CD14-positive monocyte (primary cell): Measurements from ENCODE around the gene DDHD1. TPM values are rescaled to one million over a fixed set of nuclear protein-coding genes. Genes with fewer than 3 reads are reported as not detected.

Experiments used
- DNase-seq, 3 donors: peaks; one replicate each; pipeline ENCODE4 v3.0.0-alpha.2; 2011 to 2022
- H2AFZ ChIP-seq: 2 replicates; pipeline ENCODE4 v1.6.0; 2012; ENCODE audit warnings: mild to moderate bottlenecking, low read depth, low read length, inconsistent platforms; ENCODE audit not compliant: insufficient read depth, poor library complexity, severe bottlenecking
- H3K27ac ChIP-seq, 2 donors: 1 replicate in 1 of 2; 2 replicates in 1 of 2; pipeline ENCODE4 v1.5.1; 2012 to 2013; ENCODE audit warnings: low read length in 2 of 2, control low read depth in 1 of 2, inconsistent platforms in 1 of 2, low read depth in 1 of 2, mild to moderate bottlenecking in 1 of 2
- H3K27me3 ChIP-seq, 2 donors: one replicate each; pipeline versions ENCODE4 v1.6.0 to v1.6.1; 2011 to 2013; ENCODE audit warnings: low read length in 2 of 2; ENCODE audit not compliant: control insufficient read depth in 2 of 2, insufficient read depth in 2 of 2
- H3K36me3 ChIP-seq, 2 donors: replicated peaks in 1 of 2; 1 replicate in 1 of 2; 2 replicates in 1 of 2; pipeline versions ENCODE4 v1.5.1 to v1.6.1; 2012 to 2013; ENCODE audit warnings: low read length in 2 of 2, control low read depth in 1 of 2, inconsistent platforms in 1 of 2, mild to moderate bottlenecking in 1 of 2; ENCODE audit not compliant: insufficient read depth in 2 of 2, control insufficient read depth in 1 of 2
- H3K4me1 ChIP-seq, 2 donors: 1 replicate in 1 of 2; 2 replicates in 1 of 2; pipeline versions ENCODE4 v1.5.1 to v1.6.1; 2012 to 2013; ENCODE audit warnings: low read length in 2 of 2, control low read depth in 1 of 2, inconsistent platforms in 1 of 2, mild to moderate bottlenecking in 1 of 2, moderate library complexity in 1 of 2; ENCODE audit not compliant: insufficient read depth in 2 of 2, control insufficient read depth in 1 of 2
- H3K4me2 ChIP-seq: replicated peaks from 2 replicates; pipeline ENCODE3; 2012; ENCODE audit warnings: low read length, moderate library complexity, mild to moderate bottlenecking; ENCODE audit not compliant: poor library complexity, severe bottlenecking; ENCODE audit errors: extremely low read depth
- H3K4me3 ChIP-seq, 3 experiments: fragments of 200-600 bp in 1 of 3; sonication (generic) in 1 of 3; replicated peaks in 1 of 3; 1 replicate in 2 of 3; 2 replicates in 1 of 3; pipeline ENCODE4 v1.5.1; 2011 to 2013; ENCODE audit warnings: low read length in 3 of 3, mild to moderate bottlenecking in 3 of 3, control low read depth in 2 of 3, low read depth in 2 of 3, inconsistent platforms in 1 of 3, moderate library complexity in 1 of 3
- H3K79me2 ChIP-seq: 2 replicates; pipeline ENCODE4 v1.6.0; 2012; ENCODE audit warnings: mild to moderate bottlenecking, control low read depth, inconsistent platforms, low read length, moderate library complexity; ENCODE audit not compliant: insufficient read depth
- H3K9ac ChIP-seq: 2 replicates; pipeline ENCODE4 v1.6.0; 2017; ENCODE audit warnings: low read length, mild to moderate bottlenecking; ENCODE audit not compliant: insufficient read depth, poor library complexity, severe bottlenecking
- H3K9me3 ChIP-seq, 2 donors: replicated peaks in 1 of 2; 1 replicate in 1 of 2; 2 replicates in 1 of 2; pipeline versions ENCODE4 v1.5.1 to v1.6.1; 2012 to 2013; ENCODE audit warnings: low read length in 2 of 2, control low read depth in 1 of 2; ENCODE audit not compliant: control insufficient read depth in 1 of 2, insufficient read depth in 1 of 2
- H4K20me1 ChIP-seq: 2 replicates; pipeline ENCODE4 v1.6.0; 2012; ENCODE audit warnings: mild to moderate bottlenecking, low read length, control low read depth, moderate library complexity; ENCODE audit not compliant: insufficient read depth
- H3K27ac Mint-ChIP-seq, 7 donors: one replicate each; pipeline ENCODE4 v1.8.0; 2020; ENCODE audit warnings: mild to moderate bottlenecking in 7 of 7, mixed read lengths in 7 of 7, moderate library complexity in 6 of 7, inconsistent platforms in 2 of 7
- H3K27me3 Mint-ChIP-seq, 3 donors: one replicate each; pipeline ENCODE4 v1.8.0; 2021 to 2022; ENCODE audit warnings: low read depth in 3 of 3, mild to moderate bottlenecking in 3 of 3, mixed read lengths in 3 of 3, moderate library complexity in 3 of 3, inconsistent platforms in 1 of 3
- H3K36me3 Mint-ChIP-seq, 2 donors: one replicate each; pipeline ENCODE4 v1.8.0; 2020; ENCODE audit warnings: mixed read lengths in 2 of 2, inconsistent platforms in 1 of 2, mild to moderate bottlenecking in 1 of 2
- H3K4me1 Mint-ChIP-seq: one replicate; pipeline ENCODE4 v1.8.0; 2020; ENCODE audit warnings: mild to moderate bottlenecking, mixed read lengths
- H3K4me3 Mint-ChIP-seq, 2 donors: one replicate each; pipeline ENCODE4 v1.8.0; 2020; ENCODE audit warnings: mild to moderate bottlenecking in 2 of 2, mixed read lengths in 2 of 2, moderate library complexity in 1 of 2
- H3K9me3 Mint-ChIP-seq, 7 donors: one replicate each; pipeline ENCODE4 v1.8.0; 2020 to 2022; ENCODE audit warnings: mixed read lengths in 7 of 7, mild to moderate bottlenecking in 6 of 7, moderate library complexity in 6 of 7, inconsistent platforms in 2 of 7
- WGBS: methylation state at CpG from one replicate; pipeline ENCODE4 v1.1.5; 2013; ENCODE audit warnings: missing lambda C conversion rate; ENCODE audit not compliant: insufficient coverage; 5-methylcytosine and 5-hydroxymethylcytosine counted together
- intact Hi-C, 2 donors: fragments of 100-400 bp; cut with micrococcal nuclease; formaldehyde crosslinking; loops; one replicate each; pipeline versions ENCODE4 v1.15.0 to v1.15.1; 2023
- polyA plus RNA-seq, 3 donors: library from polyadenylated mRNA; depleted of rRNA in 1 of 3; unstranded in 2 of 3; stranded (reverse) in 1 of 3; fragments of 300-500 nt in 2 of 3; fragments of >200 nt in 1 of 3; fragmentation: Illumina TruSeq in 2 of 3; gene quantifications; 1 replicate in 2 of 3; 2 replicates in 1 of 3; pipeline ENCODE4 v1.2.3, GENCODE V29; 2012 to 2021
- TF ChIP-seq, protein P1 (sequence below): fragments of 200-600 bp; IDR thresholded peaks from one replicate; pipeline ENCODE4 v1.8.0; 2022; ENCODE audit warnings: antibody characterized with exemption, mild to moderate bottlenecking

The DDHD1 gene
- polyA plus RNA-seq, 3 donors, result 2.2 to 7.0 (median 3.1) TPM

DNA sequence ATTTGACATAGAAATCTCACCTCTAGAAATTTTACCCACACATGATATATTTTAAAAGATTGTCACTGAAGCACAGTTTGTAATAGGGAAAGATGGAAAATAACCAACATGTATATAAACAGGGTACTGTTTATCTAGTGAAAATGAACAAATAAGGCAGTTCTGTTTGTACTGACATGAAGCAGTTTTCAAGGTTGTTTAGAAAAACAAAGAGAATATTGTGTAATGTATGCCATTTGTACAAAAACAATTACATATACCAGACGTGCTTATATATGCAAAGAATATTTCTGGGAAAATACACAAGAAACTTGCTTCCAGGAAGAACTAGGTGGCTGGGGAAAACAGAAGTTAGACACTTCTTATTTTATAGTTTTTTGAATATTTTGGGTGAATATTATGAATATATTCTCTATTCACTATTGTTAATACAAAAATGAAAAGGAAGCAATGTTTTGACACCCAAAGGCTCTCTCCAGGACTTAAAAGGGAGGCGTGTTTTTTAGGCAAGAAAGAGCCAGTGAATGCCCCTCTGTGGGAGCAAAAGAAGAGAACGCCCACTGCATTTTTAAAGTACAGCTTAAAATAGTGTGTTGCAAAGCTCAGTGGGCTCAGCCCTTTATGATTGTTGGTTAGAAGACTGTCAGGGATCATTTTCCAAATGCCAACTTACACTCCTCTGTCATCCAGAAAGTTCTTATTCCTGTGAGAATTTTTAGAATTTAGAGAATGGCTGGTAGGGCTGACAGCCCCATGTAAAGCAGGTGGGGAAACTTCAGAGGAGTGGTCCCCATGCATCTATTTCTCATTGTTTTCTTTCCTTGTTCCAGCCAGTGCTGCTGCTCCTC, 142.7 kb downstream of the DDHD1 start:
- no peak overlapping the region for H3K27ac ChIP-seq
- Mint-ChIP-seq H3K27me3 (peaks cover 0 to 3% (median 2%) of the 10 kb centered on the region in 3 donors), H3K36me3 (no peaks in the 10 kb centered on the region), H3K4me1 (no peaks in the 10 kb centered on the region), H3K27ac (no peak overlapping the region), H3K4me3 (no peak overlapping the region), H3K9me3 (peaks cover 0 to 4% (median 0%) of the 10 kb centered on the region in 7 donors)
- TF ChIP-seq, protein P1, sequence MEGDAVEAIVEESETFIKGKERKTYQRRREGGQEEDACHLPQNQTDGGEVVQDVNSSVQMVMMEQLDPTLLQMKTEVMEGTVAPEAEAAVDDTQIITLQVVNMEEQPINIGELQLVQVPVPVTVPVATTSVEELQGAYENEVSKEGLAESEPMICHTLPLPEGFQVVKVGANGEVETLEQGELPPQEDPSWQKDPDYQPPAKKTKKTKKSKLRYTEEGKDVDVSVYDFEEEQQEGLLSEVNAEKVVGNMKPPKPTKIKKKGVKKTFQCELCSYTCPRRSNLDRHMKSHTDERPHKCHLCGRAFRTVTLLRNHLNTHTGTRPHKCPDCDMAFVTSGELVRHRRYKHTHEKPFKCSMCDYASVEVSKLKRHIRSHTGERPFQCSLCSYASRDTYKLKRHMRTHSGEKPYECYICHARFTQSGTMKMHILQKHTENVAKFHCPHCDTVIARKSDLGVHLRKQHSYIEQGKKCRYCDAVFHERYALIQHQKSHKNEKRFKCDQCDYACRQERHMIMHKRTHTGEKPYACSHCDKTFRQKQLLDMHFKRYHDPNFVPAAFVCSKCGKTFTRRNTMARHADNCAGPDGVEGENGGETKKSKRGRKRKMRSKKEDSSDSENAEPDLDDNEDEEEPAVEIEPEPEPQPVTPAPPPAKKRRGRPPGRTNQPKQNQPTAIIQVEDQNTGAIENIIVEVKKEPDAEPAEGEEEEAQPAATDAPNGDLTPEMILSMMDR, result no peak
- WGBS, result 88% methylated on average over 1 of the region's 3 CpGs
- H2AFZ ChIP-seq, result no peak overlapping the region
- no peak for DNase-seq
- no peaks in the 10 kb centered on the region for H3K79me2 ChIP-seq
- no peaks in the 10 kb centered on the region for H3K36me3 ChIP-seq
- intact Hi-C loops, result no loop called here
- no peaks in the 10 kb centered on the region for H3K9me3 ChIP-seq
- no peaks in the 10 kb centered on the region for H3K27me3 ChIP-seq
- H3K9ac ChIP-seq, result no peak overlapping the region
- no peak overlapping the region for H3K4me2 ChIP-seq
- H3K4me3 ChIP-seq, result no peak overlapping the region
- H3K4me1 ChIP-seq, result no peaks in the 10 kb centered on the region
- no peaks in the 10 kb centered on the region for H4K20me1 ChIP-seq

- H3K27me3 ChIP-seq, result no peaks in the 10 kb centered on the region
- H3K36me3 ChIP-seq, result no peaks in the 10 kb centered on the region
- Mint-ChIP-seq H3K27me3 (peaks cover 0 to 2% (median 0%) of the 10 kb centered on the region in 3 donors), H3K27ac (no peak overlapping the region), H3K36me3 (no peaks in the 10 kb centered on the region), H3K4me3 (no peak overlapping the region), H3K4me1 (no peaks in the 10 kb centered on the region), H3K9me3 (peaks cover 0 to 3% (median 0%) of the 10 kb centered on the region in 7 donors)
- H3K9me3 ChIP-seq, result no peaks in the 10 kb centered on the region
- TF ChIP-seq, protein P1, result no peak
- no peak overlapping the region for H3K9ac ChIP-seq
- no peak overlapping the region for H3K4me2 ChIP-seq
- H3K4me1 ChIP-seq, result no peaks in the 10 kb centered on the region
- H3K27ac ChIP-seq, result no peak overlapping the region
- no peak overlapping the region for H2AFZ ChIP-seq
- no peaks in the 10 kb centered on the region for H4K20me1 ChIP-seq
- DNase-seq, result no peak
- WGBS, result 86% methylated on average over 2 of the region's 4 CpGs
- no peak overlapping the region for H3K4me3 ChIP-seq
- no peaks in the 10 kb centered on the region for H3K79me2 ChIP-seq
- intact Hi-C loops, result no loop called here
These were observed 146.1 kb downstream of the DDHD1 start for GRCh38 chr14:53006931-53007562.
